ENCODE results near the gene NLRC5.

Gene NLRC5

DNA sequence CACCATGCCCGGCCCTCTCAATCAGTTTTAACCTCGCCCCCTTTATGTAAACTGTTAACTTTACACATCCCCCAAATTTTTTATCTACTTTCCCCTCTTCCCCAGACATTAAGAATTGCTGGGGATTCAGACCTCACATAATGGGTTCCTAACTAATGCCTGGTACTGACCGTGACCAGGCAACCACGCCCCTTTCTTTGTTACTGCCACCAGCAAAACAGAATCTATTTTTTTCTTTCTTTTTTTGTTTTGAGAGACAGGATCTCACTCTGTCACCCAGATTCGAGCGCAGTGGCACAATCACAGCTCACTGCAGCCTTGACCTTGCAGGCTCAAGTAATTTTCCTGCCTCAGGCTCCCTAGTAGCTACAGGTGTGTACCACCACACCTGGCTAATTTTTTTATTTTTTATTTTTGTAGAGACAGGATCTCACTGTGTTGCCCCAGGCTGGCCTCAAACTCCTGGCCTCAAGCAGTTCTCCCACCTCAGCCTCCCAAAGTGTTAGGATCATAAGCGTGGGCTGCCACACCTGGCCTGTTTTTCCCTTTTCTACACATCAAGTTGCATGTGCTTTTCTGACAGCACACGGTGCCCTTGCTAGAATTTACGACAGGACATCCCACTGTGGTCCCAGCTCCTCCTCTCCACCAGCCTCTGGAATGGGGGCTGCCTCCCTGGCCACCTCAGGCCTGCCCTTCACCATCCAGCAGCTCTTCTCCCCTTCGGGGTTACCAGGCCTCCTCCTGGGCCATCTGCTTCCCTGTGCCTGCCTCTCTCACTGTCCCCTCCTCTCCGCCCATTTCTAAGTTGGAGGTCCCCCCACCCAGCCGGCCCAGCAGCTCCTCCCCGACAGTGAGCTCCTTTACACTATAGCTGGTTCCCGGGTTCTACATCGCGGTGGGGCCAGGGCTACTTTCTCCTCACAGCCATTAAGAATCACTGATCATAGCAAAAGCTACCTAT, 113.8 kb downstream of the NLRC5 start:
- ATAC-seq = no peak
- TF ChIP-seq, protein P1, sequence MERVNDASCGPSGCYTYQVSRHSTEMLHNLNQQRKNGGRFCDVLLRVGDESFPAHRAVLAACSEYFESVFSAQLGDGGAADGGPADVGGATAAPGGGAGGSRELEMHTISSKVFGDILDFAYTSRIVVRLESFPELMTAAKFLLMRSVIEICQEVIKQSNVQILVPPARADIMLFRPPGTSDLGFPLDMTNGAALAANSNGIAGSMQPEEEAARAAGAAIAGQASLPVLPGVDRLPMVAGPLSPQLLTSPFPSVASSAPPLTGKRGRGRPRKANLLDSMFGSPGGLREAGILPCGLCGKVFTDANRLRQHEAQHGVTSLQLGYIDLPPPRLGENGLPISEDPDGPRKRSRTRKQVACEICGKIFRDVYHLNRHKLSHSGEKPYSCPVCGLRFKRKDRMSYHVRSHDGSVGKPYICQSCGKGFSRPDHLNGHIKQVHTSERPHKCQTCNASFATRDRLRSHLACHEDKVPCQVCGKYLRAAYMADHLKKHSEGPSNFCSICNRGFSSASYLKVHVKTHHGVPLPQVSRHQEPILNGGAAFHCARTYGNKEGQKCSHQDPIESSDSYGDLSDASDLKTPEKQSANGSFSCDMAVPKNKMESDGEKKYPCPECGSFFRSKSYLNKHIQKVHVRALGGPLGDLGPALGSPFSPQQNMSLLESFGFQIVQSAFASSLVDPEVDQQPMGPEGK (CRISPR knock-in tag; IDR thresholded peaks at IDR 0.05; ENCODE audit: borderline replicate concordance) = no peak
- TF ChIP-seq, protein P2, sequence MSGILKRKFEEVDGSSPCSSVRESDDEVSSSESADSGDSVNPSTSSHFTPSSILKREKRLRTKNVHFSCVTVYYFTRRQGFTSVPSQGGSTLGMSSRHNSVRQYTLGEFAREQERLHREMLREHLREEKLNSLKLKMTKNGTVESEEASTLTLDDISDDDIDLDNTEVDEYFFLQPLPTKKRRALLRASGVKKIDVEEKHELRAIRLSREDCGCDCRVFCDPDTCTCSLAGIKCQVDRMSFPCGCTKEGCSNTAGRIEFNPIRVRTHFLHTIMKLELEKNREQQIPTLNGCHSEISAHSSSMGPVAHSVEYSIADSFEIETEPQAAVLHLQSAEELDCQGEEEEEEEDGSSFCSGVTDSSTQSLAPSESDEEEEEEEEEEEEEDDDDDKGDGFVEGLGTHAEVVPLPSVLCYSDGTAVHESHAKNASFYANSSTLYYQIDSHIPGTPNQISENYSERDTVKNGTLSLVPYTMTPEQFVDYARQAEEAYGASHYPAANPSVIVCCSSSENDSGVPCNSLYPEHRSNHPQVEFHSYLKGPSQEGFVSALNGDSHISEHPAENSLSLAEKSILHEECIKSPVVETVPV (CRISPR knock-in tag; IDR thresholded peaks at IDR 0.05) = no peak
- TF ChIP-seq ZNF8 (CRISPR knock-in tag; IDR thresholded peaks at IDR 0.05) (no peak), ZC3H10 (CRISPR knock-in tag; IDR thresholded peaks at IDR 0.05) (no peak), TCF4 (CRISPR knock-in tag; IDR thresholded peaks at IDR 0.05; ENCODE audit: borderline replicate concordance) (no peak), ZNF565 (CRISPR knock-in tag; conservative IDR thresholded peaks at IDR 0.05; ENCODE audit: low read depth) (no peak), GLIS3 (CRISPR knock-in tag; IDR thresholded peaks at IDR 0.05) (no peak), ISL1 (CRISPR knock-in tag; IDR thresholded peaks at IDR 0.05) (no peak)
- TF ChIP-seq, protein P3, sequence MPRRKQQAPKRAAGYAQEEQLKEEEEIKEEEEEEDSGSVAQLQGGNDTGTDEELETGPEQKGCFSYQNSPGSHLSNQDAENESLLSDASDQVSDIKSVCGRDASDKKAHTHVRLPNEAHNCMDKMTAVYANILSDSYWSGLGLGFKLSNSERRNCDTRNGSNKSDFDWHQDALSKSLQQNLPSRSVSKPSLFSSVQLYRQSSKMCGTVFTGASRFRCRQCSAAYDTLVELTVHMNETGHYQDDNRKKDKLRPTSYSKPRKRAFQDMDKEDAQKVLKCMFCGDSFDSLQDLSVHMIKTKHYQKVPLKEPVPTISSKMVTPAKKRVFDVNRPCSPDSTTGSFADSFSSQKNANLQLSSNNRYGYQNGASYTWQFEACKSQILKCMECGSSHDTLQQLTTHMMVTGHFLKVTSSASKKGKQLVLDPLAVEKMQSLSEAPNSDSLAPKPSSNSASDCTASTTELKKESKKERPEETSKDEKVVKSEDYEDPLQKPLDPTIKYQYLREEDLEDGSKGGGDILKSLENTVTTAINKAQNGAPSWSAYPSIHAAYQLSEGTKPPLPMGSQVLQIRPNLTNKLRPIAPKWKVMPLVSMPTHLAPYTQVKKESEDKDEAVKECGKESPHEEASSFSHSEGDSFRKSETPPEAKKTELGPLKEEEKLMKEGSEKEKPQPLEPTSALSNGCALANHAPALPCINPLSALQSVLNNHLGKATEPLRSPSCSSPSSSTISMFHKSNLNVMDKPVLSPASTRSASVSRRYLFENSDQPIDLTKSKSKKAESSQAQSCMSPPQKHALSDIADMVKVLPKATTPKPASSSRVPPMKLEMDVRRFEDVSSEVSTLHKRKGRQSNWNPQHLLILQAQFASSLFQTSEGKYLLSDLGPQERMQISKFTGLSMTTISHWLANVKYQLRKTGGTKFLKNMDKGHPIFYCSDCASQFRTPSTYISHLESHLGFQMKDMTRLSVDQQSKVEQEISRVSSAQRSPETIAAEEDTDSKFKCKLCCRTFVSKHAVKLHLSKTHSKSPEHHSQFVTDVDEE (CRISPR knock-in tag; IDR thresholded peaks at IDR 0.05) = no peak

DNA sequence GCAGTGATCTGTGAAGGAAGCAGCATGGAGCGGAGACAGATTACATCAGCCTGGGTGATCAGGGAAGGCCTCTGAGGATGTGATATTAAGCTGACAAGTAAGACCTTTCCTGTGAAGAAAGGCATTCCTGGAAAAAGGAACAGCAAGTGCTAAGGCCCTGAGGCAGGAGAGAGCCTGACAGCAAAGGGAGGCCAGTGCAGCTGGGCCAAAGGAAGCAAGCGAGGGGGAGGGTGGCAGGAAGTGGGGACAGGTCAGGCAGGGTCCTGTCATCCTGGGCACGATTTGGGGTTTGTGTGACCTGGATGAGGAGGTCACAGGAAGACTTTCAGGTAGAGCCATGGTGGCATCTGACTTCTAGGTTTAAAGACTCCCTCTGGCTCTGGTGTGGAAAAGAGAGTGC, 115.3 kb downstream of the NLRC5 start:
- no peak for TF ChIP-seq ZFP30 (CRISPR knock-in tag; IDR thresholded peaks at IDR 0.05)
- no peak for TF ChIP-seq BACH2 (CRISPR knock-in tag; IDR thresholded peaks at IDR 0.05; ENCODE audit: borderline replicate concordance)
- TF ChIP-seq ARNTL (CRISPR knock-in tag; IDR thresholded peaks at IDR 0.05; ENCODE audit: borderline replicate concordance, low read depth) = no peak
- no peak for TF ChIP-seq TCF4 (CRISPR knock-in tag; IDR thresholded peaks at IDR 0.05; ENCODE audit: borderline replicate concordance)
- TF ChIP-seq, protein P4, sequence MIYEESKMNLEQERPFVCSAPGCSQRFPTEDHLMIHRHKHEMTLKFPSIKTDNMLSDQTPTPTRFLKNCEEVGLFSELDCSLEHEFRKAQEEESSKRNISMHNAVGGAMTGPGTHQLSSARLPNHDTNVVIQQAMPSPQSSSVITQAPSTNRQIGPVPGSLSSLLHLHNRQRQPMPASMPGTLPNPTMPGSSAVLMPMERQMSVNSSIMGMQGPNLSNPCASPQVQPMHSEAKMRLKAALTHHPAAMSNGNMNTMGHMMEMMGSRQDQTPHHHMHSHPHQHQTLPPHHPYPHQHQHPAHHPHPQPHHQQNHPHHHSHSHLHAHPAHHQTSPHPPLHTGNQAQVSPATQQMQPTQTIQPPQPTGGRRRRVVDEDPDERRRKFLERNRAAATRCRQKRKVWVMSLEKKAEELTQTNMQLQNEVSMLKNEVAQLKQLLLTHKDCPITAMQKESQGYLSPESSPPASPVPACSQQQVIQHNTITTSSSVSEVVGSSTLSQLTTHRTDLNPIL (CRISPR knock-in tag; IDR thresholded peaks at IDR 0.05; ENCODE audit: low read depth) = no peak
- TF ChIP-seq ESRRG (CRISPR knock-in tag; IDR thresholded peaks at IDR 0.05) = no peak
- no peak for TF ChIP-seq ISL1 (CRISPR knock-in tag; IDR thresholded peaks at IDR 0.05)
- no peak for TF ChIP-seq PPARA (CRISPR knock-in tag; IDR thresholded peaks at IDR 0.05; ENCODE audit: borderline replicate concordance)
- TF ChIP-seq, protein P3 (CRISPR knock-in tag; IDR thresholded peaks at IDR 0.05) = no peak
- no peak for TF ChIP-seq ZC3H10 (CRISPR knock-in tag; IDR thresholded peaks at IDR 0.05)
- no peak for TF ChIP-seq TOX (CRISPR knock-in tag; IDR thresholded peaks at IDR 0.05; ENCODE audit: borderline replicate concordance)
- TF ChIP-seq, protein P2 (CRISPR knock-in tag; IDR thresholded peaks at IDR 0.05) = no peak
- TF ChIP-seq ZNF70 (CRISPR knock-in tag; IDR thresholded peaks at IDR 0.05) = no peak
- no peak for TF ChIP-seq GLIS3 (CRISPR knock-in tag; IDR thresholded peaks at IDR 0.05)
- TF ChIP-seq SNAI2 (CRISPR knock-in tag; IDR thresholded peaks at IDR 0.05) = no peak
- TF ChIP-seq ZFP3 (CRISPR knock-in tag; IDR thresholded peaks at IDR 0.05) = no peak
- no peak for TF ChIP-seq OSR1 (CRISPR knock-in tag; IDR thresholded peaks at IDR 0.05)
- TF ChIP-seq CSDC2 (CRISPR knock-in tag; IDR thresholded peaks at IDR 0.05) = no peak

More for the DNA sequence above, 115.3 kb downstream of the NLRC5 start:
- ATAC-seq = no peak

Measured in SK-N-SH treated with all-trans-retinoic acid at 6 μM for 48 hours (cell line).